ENCODE results near the gene GARIN3. TPM values are rescaled to one million over a fixed set of nuclear protein-coding genes. Genes with fewer than 3 reads are reported as not detected.

The GARIN3 gene
- total and polyA plus RNA-seq, 2 donors (not counting 3 experiments of a cell fraction or from before 2014, with no cell fraction given) = not detected

Other genes starting within 250 kb of the GARIN3 start
- gene TIMD4, start 203.0 kb downstream of the GARIN3 start, total RNA-seq = not detected in 2 replicates
- not detected in 2 replicates for gene TIMD4, start 203.0 kb downstream of the GARIN3 start, polyA plus RNA-seq
- gene HAVCR1, start 107.1 kb downstream of the GARIN3 start, total RNA-seq = not detected in 2 replicates
- not detected in 2 replicates for gene HAVCR1, start 107.1 kb downstream of the GARIN3 start, polyA plus RNA-seq
- 0.42 TPM in 1 of 2 replicates, not detected in the other for gene HAVCR2, start 57.2 kb downstream of the GARIN3 start, total RNA-seq
- gene HAVCR2, start 57.2 kb downstream of the GARIN3 start, polyA plus RNA-seq = 0.03 TPM in 1 of 2 replicates, not detected in the other
- 7.4 and 9.2 TPM in 2 replicates for gene MED7, start 23.4 kb downstream of the GARIN3 start, total RNA-seq
- gene MED7, start 23.4 kb downstream of the GARIN3 start, polyA plus RNA-seq = 3.9 and 4.3 TPM in 2 replicates
- not detected in 2 replicates for gene ITK, start 14.6 kb upstream of the GARIN3 start, total RNA-seq
- not detected in 2 replicates for gene ITK, start 14.6 kb upstream of the GARIN3 start, polyA plus RNA-seq
- gene CYFIP2, start 99.9 kb upstream of the GARIN3 start, total RNA-seq = 22.2 and 22.4 TPM in 2 replicates
- gene CYFIP2, start 99.9 kb upstream of the GARIN3 start, polyA plus RNA-seq = 9.1 and 9.2 TPM in 2 replicates